Neuronal stem cell (in vitro differentiated cells): ENCODE data around the gene ZNF385B.
A peak's percentile ranks its signal among the peaks of the same experiment; 100 is the strongest.

Source experiments
- DNase-seq: peaks from one replicate; pipeline ENCODE4 v3.0.0-alpha.2; 2013; ENCODE audit warnings: low spot score
- H2AFZ ChIP-seq: one replicate; pipeline ENCODE4 v1.6.1; 2013; ENCODE audit warnings: mild to moderate bottlenecking, low read length, inconsistent platforms
- H2AK5ac ChIP-seq: 2 replicates; pipeline ENCODE4 v1.6.1; 2013; ENCODE audit warnings: low read depth, mild to moderate bottlenecking, inconsistent platforms, low read length, moderate library complexity, mixed read lengths
- H2BK120ac ChIP-seq: 2 replicates; pipeline ENCODE4 v1.6.1; 2013; ENCODE audit warnings: low read depth, mild to moderate bottlenecking, inconsistent platforms, low read length, moderate library complexity, mixed read lengths
- H2BK12ac ChIP-seq: one replicate; pipeline ENCODE4 v1.6.1; 2013; ENCODE audit warnings: low read length, inconsistent platforms
- H2BK15ac ChIP-seq: 2 replicates; pipeline ENCODE4 v1.6.1; 2013; ENCODE audit warnings: mild to moderate bottlenecking, low read length, inconsistent platforms, mixed read lengths
- H2BK5ac ChIP-seq: one replicate; pipeline ENCODE4 v1.6.1; 2013; ENCODE audit warnings: inconsistent platforms, mild to moderate bottlenecking, low read length, moderate library complexity
- H3K14ac ChIP-seq: one replicate; pipeline ENCODE4 v1.6.1; 2013; ENCODE audit warnings: low read length, inconsistent platforms
- H3K18ac ChIP-seq: 2 replicates; pipeline ENCODE4 v1.6.1; 2013; ENCODE audit warnings: low read length, inconsistent platforms
- H3K23ac ChIP-seq: 2 replicates; pipeline ENCODE4 v1.6.1; 2013; ENCODE audit warnings: low read depth, mild to moderate bottlenecking, mixed read lengths, low read length, inconsistent platforms; ENCODE audit not compliant: poor library complexity
- H3K27ac ChIP-seq: replicated peaks from 3 replicates; pipeline ENCODE4 v1.5.1; 2013; ENCODE audit warnings: low read length, inconsistent platforms
- H3K27me3 ChIP-seq, 3 experiments: 2 replicates each; pipeline ENCODE4 v1.6.1; 2013; ENCODE audit warnings: low read length in 3 of 3, mild to moderate bottlenecking in 2 of 3, inconsistent platforms in 1 of 3, low read depth in 1 of 3, mixed read lengths in 1 of 3, moderate library complexity in 1 of 3; ENCODE audit not compliant: control insufficient read depth in 3 of 3, insufficient read depth in 3 of 3
- H3K36me3 ChIP-seq, 2 donors: replicated peaks in 1 of 2; 2 replicates each; pipeline ENCODE4 v1.6.1; 2013; ENCODE audit warnings: low read length in 2 of 2; ENCODE audit not compliant: control insufficient read depth in 2 of 2, insufficient read depth in 2 of 2
- H3K4ac ChIP-seq: 2 replicates; pipeline ENCODE4 v1.6.1; 2013; ENCODE audit warnings: inconsistent platforms, mild to moderate bottlenecking, low read length, moderate library complexity
- H3K4me1 ChIP-seq, 2 donors: 1 replicate in 1 of 2; 2 replicates in 1 of 2; pipeline ENCODE4 v1.6.1; 2013; ENCODE audit warnings: low read length in 2 of 2, low read depth in 1 of 2; ENCODE audit not compliant: control insufficient read depth in 2 of 2, insufficient read depth in 1 of 2
- H3K4me2 ChIP-seq: one replicate; pipeline ENCODE4 v1.6.1; 2013; ENCODE audit warnings: mild to moderate bottlenecking, low read length, inconsistent platforms; ENCODE audit not compliant: insufficient read depth, poor library complexity, severe bottlenecking
- H3K4me3 ChIP-seq, 2 donors: 2 replicates each; pipeline ENCODE4 v1.5.1; 2013; ENCODE audit warnings: low read length in 2 of 2, mild to moderate bottlenecking in 2 of 2, inconsistent platforms in 1 of 2, moderate library complexity in 1 of 2
- H3K79me1 ChIP-seq: one replicate; pipeline ENCODE4 v1.6.1; 2013; ENCODE audit warnings: low read depth, mild to moderate bottlenecking, inconsistent platforms, low read length, moderate library complexity
- H3K9ac ChIP-seq: one replicate; pipeline ENCODE4 v1.6.1; 2013; ENCODE audit warnings: mild to moderate bottlenecking, low read depth, low read length, inconsistent platforms; ENCODE audit not compliant: poor library complexity
- H3K9me3 ChIP-seq, 2 donors: replicated peaks in 1 of 2; 2 replicates each; pipeline versions ENCODE3 to v1.6.1; 2013; ENCODE audit warnings: low read length in 2 of 2, mild to moderate bottlenecking in 2 of 2, inconsistent platforms in 1 of 2, low read depth in 1 of 2, mixed read lengths in 1 of 2, moderate library complexity in 1 of 2; ENCODE audit not compliant: control insufficient read depth in 2 of 2, insufficient read depth in 1 of 2
- H4K8ac ChIP-seq: one replicate; pipeline ENCODE4 v1.6.1; 2013; ENCODE audit warnings: low read depth, mild to moderate bottlenecking, inconsistent platforms, low read length, moderate library complexity
- H4K91ac ChIP-seq: one replicate; pipeline ENCODE4 v1.6.1; 2013; ENCODE audit warnings: low read length, low read depth, mild to moderate bottlenecking, inconsistent platforms; ENCODE audit not compliant: poor library complexity
- WGBS, 2 donors: extraction: QIAGEN DNeasy Blood & Tissue Kit; methylation state at CpG; one replicate each; pipeline ENCODE4 v1.1.7; 2013; ENCODE audit warnings: missing lambda C conversion rate in 2 of 2, mixed read lengths in 1 of 2; ENCODE audit not compliant: insufficient read length in 2 of 2, insufficient replicate concordance in 1 of 2; ENCODE audit errors: extremely low coverage in 2 of 2; 5-methylcytosine and 5-hydroxymethylcytosine counted together
- small RNA-seq: library from polyadenylated mRNA; stranded (forward); fragments of <200 nt; extraction: miRNeasy Mini kit (QIAGEN cat#:217004); gene quantifications from one replicate; pipeline ENCODE3, GENCODE V24; 2013; ENCODE audit not compliant: insufficient read depth

ZNF385B gene

GRCh38 chr2:179410552-179411356, 450.7 kb downstream of the ZNF385B start:
- Histone ChIP-seq H3K27ac (no peak overlapping the region), H3K4me1 (no peaks in the 10 kb centered on the region), H3K23ac (no peak overlapping the region), H2BK120ac (no peak overlapping the region), H2BK12ac (no peak overlapping the region), H2BK5ac (no peak overlapping the region), H3K9me3 (no peaks in the 10 kb centered on the region), H3K4ac (no peak overlapping the region), H3K27me3 (no peaks in the 10 kb centered on the region), H3K4me3 (no peak overlapping the region), H3K4me2 (no peak overlapping the region), H3K18ac (no peak overlapping the region), H2AK5ac (no peak overlapping the region), H4K91ac (no peak overlapping the region), H2AFZ (no peak overlapping the region), H3K14ac (no peak overlapping the region), H4K8ac (no peak overlapping the region), H3K79me1 (no peaks in the 10 kb centered on the region), H3K9ac (no peak overlapping the region), H3K36me3 (no peaks in the 10 kb centered on the region), H2BK15ac (no peak overlapping the region)
- DNase-seq: peak; percentile 57
- WGBS, 2 donors: no CpG with 5 or more reads among the region's 8 CpGs

- H3K18ac ChIP-seq: no peak overlapping the region
- no peak overlapping the region for H3K4me2 ChIP-seq
- no peak overlapping the region for H2BK15ac ChIP-seq
- H2BK120ac ChIP-seq: no peak overlapping the region
- no peak overlapping the region for H2AK5ac ChIP-seq
- H2AFZ ChIP-seq: no peak overlapping the region
- H3K14ac ChIP-seq: no peak overlapping the region
- H3K27me3 ChIP-seq: no peaks in the 10 kb centered on the region
- no peak overlapping the region for H3K9ac ChIP-seq
- no peak overlapping the region for H3K4ac ChIP-seq
- DNase-seq: no peak
- H3K4me3 ChIP-seq: no peak overlapping the region
- no peaks in the 10 kb centered on the region for H3K4me1 ChIP-seq
- no peaks in the 10 kb centered on the region for H3K9me3 ChIP-seq
- H3K36me3 ChIP-seq: no peaks in the 10 kb centered on the region
- no peak overlapping the region for H3K23ac ChIP-seq
- no peak overlapping the region for H2BK12ac ChIP-seq
- H2BK5ac ChIP-seq: no peak overlapping the region
- no peak overlapping the region for H4K91ac ChIP-seq
- no peak overlapping the region for H3K27ac ChIP-seq
- no peak overlapping the region for H4K8ac ChIP-seq
- H3K79me1 ChIP-seq: no peaks in the 10 kb centered on the region
Observed at GRCh38 chr2:179403624-179404023, 457.8 kb downstream of the ZNF385B start.

DNA sequence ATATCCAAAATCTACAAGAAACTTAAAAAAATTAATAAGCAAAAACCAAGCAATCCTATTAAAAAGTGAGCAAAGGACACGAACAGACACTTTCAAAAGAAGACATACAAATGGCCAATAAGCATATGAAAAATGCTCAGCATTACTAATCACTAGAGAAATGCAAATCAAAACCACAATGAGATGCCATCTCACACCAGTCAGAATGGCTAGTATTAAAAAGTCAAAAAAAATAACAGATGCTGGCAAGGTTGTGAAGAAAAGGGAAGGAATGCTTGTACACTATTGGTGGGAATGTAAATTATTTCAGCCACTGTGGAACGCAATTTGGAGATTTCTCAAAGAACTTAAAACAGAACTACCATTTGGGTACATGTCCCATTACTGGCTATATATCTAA, 467.9 kb downstream of the ZNF385B start:
- H3K23ac ChIP-seq: no peak overlapping the region
- H3K18ac ChIP-seq: no peak overlapping the region
- H2BK120ac ChIP-seq: no peak overlapping the region
- no peak overlapping the region for H3K27ac ChIP-seq
- H2AFZ ChIP-seq: no peak overlapping the region
- no peak overlapping the region for H4K91ac ChIP-seq
- H3K4ac ChIP-seq: no peak overlapping the region
- H3K27me3 ChIP-seq: no peaks in the 10 kb centered on the region
- H3K4me2 ChIP-seq: no peak overlapping the region
- H2BK12ac ChIP-seq: no peak overlapping the region
- no peaks in the 10 kb centered on the region for H3K9me3 ChIP-seq
- no peak overlapping the region for H3K14ac ChIP-seq
- H2BK5ac ChIP-seq: no peak overlapping the region
- H2BK15ac ChIP-seq: no peak overlapping the region
- no peaks in the 10 kb centered on the region for H3K4me1 ChIP-seq
- no peaks in the 10 kb centered on the region for H3K79me1 ChIP-seq
- H3K4me3 ChIP-seq: no peak overlapping the region
- WGBS, 2 donors: no CpG with 5 or more reads among the region's 2 CpGs
- DNase-seq: no peak
- H3K36me3 ChIP-seq: no peaks in the 10 kb centered on the region
- H2AK5ac ChIP-seq: no peak overlapping the region
- H4K8ac ChIP-seq: no peak overlapping the region
- no peak overlapping the region for H3K9ac ChIP-seq

Small RNA genes within 50 kb of the gene (small RNA-seq; reads per million reads assigned to genes)
- 20.9 reads per million, percentile 80 among the genes with 10 or more reads in this experiment for gene MIR1258
